ENCODE measurements around the gene POLR3C.
"Not testable (repeated sequence)": the region's sequence is repeated elsewhere in the genome, so short reads cannot be mapped to it uniquely, and the experiment has no call there.

Gene POLR3C

DNA sequence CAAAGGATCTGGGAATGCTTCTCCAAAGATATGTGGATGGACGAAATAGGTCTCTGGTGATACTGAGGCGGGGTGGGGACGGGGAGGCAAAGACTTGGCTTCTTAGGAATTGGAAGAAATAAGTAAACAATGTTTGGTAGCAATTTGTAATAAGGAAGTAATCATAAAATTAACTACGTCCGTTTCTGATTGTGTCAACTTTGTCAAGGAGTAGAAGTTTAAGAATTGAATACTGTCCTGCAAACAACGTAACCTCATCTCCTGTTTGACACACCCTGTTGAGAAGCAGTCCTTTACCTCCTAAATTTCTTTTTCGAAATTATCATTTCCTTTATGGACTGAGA, 471 bp downstream of the POLR3C start:
- no peak for DNase-seq

DNA sequence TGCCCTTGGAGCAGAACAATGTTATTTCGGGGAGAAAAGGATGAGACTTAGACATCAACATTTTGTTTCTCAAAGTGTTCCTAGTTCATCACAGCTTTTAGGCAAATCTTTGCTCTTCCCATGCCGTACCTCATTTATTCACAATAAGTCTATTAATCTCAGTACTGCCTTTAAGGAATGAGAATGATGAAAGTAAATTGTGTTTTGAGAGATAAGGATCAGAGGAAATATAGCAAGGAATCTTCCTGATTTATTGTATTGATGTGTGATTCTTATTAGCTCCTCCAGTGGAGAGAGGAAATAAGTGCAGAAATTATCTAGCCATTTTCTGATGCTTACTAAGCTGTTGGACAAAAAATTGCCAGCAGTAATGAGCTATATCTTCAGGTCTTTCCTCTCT, 2.0 kb downstream of the POLR3C start:
- DNase-seq, result no peak

DNA sequence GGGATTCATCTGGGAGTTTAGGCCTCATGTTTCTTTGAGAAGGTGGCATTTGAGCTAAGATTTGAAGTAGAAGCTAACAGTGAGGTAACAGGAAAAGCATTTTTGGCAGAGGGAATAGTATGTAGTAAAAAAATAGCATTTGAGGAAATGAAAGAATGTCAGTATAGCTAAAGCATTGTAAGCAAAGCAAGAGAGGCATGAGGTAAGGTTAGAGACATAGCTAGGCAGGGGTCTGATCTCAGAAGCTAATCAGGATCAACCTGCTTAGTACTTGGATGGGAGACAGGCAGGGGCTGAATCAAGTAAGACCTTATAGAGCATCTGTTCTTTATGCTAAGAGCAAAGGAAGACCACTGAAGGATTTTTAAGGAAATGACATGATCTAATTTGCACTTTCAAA, 4.0 kb downstream of the POLR3C start:
- DNase-seq, result no peak

DNA sequence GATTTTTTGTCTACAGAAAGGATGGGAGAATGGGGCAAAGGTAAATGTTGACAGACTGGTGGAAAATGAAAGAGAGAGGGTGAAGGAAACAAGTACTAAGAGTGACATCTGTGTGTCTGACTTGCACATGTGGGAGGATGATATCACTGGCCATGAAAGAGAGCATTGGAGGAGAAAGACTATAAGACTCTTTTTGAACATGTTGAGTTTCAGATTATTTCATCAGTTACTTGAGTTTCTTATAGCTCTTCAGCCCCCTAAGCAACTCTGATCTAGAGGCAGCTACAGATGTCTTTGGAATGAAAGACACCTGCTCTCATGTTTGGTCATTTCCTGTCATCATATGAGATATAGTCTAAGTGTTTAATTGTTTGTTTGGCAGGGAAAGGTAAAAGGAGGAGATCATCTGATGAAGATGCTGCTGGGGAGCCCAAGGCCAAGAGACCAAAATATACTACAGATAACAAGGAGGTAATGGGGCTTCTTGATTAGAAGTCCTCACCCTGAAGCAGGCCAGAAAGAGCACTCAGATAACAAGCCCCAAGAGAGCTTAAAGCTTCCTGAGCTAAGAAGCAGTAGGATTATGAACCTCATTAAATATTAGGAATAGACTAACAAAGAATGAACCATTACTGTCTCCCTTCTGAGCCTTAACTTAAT, 4.5 kb downstream of the POLR3C start:
- DNase-seq, result no peak

DNA sequence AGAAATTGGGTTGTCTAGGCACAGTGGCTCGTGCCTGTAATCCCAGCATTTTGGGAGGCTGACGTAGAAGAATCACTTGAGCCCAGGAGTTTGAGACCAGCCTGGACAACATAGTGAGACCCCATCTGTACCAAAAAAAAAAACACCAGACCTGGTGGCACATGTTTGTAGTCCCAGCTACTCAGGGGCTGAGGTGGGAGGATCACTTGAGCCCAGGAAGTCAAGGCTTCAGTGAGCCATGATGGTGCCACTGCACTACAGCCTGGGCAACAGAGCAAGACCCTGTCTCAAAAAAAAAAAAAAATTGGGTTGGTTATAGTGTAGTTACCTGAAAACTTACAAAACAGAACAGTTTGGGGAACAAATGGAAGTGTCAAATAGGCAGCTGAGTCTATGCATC, 6.8 kb downstream of the POLR3C start:
- not testable (repeated sequence) for DNase-seq

DNA sequence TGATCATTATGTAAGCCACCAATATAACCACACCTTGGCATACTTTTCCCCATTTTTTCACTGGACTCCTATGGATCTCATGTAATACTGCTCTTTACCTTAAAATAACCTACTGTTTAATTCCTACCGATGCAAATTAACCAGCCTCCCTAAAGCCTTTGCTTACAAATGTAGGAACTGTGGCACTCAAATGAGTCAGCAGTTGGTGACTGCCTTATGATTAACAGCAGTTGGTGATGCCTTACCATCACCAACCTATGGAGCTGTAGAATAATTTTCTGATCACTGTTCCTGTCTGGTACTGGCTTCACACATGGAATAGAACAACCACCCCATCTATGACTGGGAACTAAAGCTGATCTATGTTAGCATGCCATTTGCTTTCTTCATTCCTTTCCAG, 13.7 kb downstream of the POLR3C start:
- DNase-seq, result no peak

DNA sequence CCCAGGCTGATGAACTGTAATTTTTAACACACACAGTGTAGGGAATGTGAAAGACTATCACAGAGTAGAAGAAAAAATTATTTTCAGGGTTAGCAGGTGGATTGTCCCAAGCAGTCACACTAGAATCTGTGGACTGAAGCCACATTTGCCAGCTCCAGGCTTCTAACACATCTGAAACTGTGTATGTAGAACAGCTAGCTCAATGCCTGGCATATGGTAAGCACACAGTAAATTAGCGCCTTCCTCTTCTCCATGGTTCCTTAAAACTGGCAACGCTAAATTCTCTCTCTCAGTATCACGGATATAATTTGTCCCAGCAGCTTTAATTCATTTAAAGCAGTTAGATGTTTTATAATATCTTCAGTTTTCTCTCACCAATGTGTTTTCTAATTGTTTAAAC, 19.0 kb downstream of the POLR3C start:
- no peak for DNase-seq

DNA sequence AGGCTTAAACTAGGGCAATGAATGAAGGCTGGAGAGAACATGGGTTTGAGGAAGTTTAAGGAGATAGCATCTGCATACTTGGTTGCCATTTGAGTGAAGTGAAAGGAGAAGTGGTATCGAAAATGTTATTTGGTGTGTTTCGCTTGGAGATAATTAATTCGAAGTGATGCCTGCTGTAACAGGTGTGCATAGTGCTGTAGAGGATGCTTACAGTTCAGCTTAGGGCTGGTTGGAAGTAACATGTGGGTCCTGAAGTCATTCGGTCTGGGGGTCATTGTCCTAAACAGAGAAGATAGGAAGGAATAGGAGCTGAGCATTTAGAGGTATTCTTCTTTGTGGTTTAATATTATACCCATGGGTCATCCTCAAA, 21.1 kb downstream of the POLR3C start:
- DNase-seq, result peak; percentile 81

DNA sequence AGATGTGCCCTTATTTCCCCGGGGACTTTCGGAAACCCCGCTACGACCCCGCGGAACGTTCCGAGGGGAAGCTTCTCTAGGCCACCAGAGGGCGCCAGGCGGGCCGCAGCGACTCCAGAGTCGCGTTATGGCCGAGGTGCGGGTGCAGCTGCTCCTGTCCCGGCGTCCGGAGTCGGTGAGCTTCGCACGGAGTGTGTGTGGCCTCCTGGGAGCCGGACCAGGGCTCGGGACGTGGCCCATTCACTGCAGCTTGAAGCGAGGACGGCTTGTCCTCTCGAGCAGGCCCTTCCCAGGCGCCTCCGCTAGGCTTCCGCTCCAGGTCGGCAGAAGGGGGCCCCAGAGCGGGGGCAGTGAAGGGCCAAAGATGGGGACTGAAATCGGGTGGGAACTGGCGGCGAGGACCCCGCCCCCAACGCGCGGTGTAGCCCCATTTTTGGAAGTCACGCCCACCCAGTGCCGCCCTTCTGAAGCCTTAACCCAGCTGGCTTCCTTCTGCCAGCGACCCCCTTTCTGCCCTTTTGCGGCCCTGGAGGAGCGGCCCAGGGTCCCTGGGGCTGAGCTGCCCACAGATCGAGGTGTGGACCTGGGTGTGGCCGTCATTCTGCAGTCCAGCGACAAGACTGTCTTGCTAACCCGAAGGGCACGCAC, 21.6 kb downstream of the POLR3C start, which contains the start of gene NUDT17:
TSS of gene NUDT17 (plus strand) at position 117 of the 648 bp plus-strand sequence. CDS start at position 128, 11 bp downstream.
- peak; percentile 90 for DNase-seq

DNA sequence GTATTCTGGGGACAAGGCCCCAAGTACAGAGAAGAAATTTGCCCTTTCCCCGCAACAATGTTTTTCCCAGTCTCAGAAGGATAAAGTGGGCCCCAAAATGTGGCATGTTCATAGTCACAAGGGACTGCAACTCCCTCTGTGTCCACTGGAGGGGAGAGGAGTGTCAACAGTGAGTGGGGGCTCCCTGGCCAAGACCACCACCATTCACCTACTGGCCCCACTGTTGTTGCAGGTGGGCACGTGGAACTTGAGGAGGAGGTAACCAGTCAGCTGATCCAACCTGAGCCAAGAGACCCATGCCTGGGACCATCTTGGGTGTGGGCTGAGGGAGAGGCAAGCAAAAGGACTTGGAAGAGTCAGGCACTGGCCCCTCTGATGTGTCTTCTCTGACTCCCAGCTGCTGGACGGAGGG, 22.2 kb downstream of the POLR3C start:
- peak; percentile 40 for DNase-seq

DNA sequence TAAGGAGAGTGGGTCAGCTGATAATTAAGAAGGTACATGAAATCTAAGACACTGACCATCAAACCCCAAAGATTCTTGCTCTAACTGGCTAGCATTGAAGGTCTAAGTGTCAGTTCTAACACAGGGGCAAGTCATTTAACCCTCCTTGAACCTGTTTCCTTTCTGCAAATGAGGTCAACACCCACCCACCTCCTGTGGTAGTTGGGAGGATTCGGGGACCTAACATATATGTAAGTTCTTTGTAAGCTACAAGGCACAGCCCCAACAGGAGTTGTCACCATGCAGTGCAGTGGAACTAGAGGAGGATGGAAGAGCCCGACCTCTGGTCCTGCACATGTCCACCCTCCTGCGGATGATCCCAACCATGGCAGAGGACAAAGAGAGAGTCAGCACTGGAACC, 23.8 kb downstream of the POLR3C start:
- DNase-seq, result no peak

DNA sequence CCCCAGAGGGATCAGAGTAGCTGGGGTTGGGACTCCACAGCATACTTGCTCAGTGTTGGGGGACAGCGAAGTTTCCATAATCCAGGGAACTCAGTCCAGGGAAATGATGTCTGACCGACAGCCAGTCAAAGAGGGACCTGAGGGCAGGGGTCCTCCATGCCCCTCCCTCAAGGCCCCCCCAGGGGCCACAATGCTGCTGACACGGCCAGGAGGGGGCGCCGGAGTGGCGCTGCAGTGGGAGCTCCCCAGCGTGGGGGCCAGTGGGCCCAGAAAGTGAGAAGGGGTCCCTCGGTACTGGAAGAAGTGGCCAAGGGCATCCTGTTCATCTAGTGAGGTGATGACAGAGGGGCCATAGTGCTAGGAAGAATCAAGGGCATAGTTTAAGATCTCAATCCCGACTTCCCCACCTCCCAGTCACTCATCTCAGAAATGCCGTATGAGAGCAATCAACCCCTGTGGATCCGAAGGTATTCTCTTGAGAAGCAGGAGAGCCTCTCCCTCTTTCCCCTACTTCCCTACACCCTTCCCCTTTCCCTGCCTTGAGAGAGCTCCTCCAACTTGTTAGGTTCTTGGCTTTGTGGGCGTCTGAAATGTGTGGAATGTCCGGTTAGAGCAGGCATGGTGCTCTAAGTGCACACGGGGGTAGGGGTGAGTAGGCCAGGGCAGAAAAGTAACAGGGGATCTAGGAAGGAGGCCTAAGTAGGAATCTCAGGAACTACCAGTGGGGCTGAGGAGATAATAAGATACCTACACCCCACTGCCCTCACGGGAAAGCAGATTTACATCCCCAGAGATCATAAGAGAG, 25.6 kb downstream of the POLR3C start:
- DNase-seq, result no peak

DNA sequence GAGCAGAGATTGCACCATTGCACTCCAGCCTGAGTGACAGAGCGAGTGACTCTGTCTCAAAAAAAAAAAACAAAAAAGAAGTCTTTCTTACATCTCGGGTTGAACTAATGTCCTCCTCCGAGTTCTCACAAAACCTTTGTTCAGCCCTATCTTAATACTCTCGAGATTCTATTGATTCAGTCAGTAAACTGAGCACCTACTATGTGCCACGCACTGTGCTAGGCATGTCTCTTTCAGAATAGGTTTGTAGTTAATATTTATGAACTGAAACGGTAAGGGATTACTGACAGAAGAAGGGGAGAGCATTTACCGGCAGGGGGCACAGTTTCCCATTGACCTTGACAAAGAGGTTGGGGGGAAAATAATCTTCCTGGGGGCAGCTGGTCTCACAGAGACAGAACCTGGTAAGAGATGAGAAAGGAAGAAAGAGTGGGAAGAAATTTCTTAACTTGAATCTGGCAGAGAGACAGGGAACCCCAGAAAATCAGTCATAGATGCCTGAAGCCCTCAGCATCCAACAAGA, 31.5 kb downstream of the POLR3C start:
- DNase-seq, result no peak

DNA sequence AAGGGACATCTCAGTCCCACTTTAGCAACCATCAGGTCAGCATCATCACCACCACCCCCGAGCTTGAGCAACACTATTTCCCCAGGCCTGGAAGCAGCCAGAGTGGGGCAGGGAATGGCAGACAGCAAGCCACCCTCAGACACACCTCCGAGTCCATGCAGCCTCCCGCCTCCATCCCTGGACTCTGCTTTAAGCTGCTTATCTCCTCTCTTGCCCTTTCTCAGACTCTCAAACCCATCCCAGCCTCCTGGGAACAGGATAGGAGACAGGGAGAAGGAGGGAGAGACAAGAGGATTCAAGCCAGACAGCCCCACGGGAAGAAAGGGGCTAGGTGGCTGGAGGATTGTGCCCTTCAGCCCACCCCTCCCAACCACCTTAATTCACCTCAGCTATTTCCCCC, 33.2 kb downstream of the POLR3C start:
- no peak for DNase-seq

DNA sequence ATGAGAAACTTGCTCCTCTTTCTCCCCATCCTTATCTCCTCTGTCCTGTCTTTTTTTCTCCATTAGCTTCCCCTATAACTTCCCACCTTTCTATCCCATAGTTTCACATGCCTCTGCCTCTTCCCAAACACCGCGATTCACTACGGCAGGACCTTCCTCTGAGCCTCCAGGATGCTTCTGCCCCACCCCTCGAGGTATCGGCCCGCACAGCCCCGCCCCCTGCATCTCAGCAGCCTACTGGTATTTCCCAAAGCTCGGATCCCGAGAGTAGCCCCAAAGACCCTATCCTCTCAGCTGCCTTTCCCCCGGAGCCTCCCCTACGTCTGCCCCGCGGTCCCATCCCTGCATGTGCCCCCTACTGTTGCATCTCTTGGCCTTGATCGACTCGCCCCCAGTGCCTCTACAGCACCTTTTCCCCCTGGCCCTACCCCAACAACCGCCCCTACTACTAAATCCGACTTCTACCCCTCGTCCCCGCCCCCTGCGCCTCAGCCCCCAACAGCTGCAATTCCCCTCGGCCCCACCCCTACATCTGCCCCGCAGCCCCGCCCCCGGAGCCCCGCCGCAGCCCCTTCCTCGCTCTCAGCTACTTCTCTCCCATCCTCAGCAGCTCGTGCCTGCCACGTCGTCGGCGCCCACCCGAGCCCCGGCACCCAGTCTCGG, 34.4 kb downstream of the POLR3C start:
- DNase-seq, result peak; percentile 56

DNA sequence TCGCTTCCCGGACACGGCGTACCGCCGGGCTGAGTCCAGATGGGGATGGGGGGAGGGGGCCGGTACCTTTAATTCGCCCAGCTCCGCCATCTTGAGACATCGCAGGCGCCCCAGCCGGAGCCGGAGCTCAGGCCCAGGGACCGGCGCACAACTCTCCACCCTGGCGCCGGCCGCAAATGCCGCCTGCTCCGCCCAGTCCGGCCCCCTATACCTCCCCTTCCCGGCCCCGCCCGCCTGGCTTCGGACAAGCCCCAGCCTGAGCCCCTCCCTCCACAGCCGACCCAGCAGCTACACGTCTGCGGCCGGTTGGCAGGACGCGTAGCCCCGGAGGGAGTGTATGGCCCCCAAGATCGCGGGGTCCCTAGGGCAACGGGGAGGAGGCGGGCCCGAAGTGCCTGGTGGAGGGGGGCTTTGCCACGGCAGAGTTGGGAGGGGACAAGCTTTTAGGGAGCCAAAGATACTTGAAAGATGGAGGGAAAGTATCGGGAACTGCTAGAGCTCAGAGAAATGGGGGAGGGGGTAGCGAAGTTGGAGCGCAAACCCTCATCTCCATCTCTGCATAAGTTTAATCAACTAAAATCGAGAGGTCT, 35.0 kb downstream of the POLR3C start, which contains the start of gene PIAS3:
TSS of gene PIAS3 (minus strand) at position 181 of the 590 bp plus-strand sequence. CDS start at position 90, 91 bp downstream.
- peak; percentile 96 for DNase-seq

DNA sequence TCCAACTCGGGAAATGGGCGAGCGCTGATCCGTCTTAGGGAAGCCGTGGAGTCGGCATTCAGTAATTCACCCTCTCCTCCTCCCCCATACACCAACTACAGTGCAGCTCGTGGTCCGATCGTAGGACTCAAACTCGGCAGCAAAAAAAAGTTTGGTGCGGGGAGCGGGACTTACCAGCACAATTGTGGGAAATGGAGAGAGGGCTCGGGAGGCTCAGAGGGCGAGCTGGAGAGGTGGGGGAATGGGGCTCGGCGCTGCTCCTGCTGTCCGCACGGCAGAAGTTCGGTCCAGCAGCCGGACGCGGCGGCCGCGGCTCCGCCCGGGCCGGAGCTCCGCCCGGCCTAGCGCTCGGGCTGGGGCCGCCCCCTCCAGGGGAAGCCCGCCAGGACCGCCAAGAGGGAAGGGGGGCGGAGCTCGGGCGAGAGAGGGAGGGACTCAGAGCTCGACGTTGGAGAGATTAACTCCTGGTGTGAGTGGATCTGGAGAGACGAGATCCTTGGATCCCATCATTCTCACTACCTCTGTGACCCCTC, 35.6 kb downstream of the POLR3C start:
- DNase-seq, result peak; percentile 82

DNA sequence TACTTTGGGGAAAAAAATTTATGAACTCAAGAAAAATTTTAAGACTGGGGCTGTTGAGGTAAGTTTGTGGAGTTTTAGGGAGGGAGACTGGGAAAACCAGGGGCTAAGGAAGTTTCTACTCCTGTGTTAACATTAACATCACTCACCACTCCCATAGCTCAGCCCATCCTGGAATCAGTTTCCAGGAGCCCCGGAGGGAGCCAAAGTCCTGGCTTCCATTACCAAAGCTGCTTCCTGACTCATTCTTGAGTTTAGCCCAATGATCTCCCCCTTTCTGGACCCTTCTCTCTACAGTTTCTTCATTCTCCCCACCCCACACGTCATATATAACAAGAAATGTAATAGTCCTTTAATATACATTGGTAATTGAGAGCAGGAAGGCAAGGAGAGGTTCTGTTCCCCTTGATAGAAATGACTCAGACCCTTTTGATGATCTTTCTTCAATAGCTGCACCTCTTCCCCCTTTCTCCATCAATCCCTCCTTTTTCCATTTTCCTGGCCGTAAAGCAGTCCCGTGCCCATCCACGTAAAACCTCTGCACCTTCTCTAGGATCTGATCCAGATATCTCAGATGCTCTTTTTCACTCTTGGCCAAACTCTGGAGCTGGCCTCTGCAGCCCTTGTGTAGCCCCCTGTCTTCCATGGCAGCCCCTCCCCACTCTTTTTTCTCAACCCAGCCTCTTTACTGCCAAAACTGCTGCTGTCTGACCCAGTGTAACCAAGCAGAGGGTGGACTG, 39.5 kb downstream of the POLR3C start:
- DNase-seq, result no peak

DNA sequence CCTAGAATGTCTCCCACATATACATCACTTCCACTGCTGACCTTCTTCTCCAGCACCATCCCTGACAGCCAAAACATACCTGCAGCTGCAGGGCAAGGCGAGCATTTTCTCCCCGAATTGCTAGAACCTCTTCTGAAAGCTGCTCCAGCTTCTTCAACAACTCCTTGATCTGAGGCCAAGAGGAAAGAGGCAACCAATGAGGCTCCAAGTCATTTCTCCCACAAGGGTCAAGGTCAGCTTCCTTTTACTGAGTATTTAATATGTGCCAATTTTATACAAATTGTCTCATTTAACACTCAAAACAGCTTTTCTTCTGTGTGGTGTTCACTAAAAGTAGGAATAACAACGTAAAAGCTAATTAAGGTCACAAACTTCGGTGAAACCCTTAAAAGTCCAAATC, 44.2 kb downstream of the POLR3C start:
- DNase-seq, result no peak

DNA sequence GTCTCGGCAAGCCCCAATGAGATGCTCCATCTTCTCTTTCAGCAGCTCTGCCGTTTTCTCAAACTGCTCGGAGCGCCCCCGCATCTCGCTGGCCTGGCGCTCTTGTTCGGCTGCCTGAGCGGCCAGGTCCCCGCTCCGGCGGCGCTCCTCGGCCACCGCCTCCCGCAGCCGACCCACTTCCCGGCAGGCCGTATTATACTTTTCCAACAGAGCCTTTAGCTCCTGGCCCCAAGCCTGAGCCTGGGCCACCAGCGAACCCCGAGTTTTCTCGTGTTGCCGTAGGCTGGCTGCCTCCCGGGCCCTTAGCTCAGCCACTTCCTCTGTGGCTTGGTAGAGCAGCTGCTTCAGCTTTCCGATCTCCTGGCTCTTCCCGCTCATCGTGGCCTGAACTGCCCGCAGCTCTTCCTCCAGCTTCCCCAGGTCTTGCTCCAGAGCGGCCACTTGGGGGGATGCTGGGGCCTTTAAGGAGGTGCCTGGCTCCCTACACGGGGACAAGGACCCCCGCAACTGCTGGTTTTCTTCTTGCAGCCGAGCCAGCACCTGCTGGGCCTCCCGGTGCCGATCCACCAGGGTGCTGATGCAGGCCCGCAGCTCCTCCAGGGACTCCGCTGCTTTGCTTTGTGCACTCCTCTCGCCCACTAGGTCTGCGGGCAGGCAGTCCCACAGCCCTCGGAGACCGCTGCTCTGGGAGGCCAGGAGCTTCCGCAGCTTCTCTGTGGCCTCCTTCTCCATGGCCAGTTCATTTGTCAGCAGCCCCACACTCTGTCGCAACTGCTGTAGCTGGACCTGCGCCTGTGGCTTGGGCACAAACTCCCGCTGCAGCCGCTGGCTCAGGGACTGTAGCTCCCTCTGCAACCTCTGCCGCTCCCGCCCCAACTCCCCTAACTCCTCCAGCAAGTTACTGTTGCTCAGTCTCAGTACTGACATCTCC, 48.3 kb downstream of the POLR3C start:
- DNase-seq, result peak; percentile 52

DNA sequence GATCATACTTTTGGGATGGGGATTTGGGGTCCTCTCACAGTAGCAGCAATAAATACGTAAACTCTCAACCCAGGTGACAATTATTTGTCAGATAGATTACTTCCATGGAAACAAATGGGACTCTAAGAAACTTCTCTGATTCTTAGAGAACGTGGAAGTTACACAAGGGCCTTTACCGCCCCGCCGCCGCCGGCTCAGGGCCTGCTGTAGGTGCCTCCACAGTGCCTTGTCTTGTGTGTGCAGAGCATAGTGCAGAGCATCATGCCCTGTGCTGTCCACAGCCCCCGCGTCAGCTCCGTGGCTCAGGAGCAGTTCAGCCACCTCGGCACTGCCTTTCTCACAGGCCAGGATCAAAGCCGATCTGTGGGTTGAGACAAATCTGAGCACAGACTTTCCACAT, 50.6 kb downstream of the POLR3C start:
- DNase-seq, result no peak

Measured in RPMI8226 (cell line).